HG03457 (cell line): ENCODE data around the gene GP2.

Experiments used
- ATAC-seq: cut with Tn5 transposase; IDR thresholded peaks from one replicate; pipeline ENCODE4 v1.9.1; 2021; ENCODE audit warnings: moderate number of reproducible peaks; ENCODE audit not compliant: unreplicated experiment

GP2 gene

DNA sequence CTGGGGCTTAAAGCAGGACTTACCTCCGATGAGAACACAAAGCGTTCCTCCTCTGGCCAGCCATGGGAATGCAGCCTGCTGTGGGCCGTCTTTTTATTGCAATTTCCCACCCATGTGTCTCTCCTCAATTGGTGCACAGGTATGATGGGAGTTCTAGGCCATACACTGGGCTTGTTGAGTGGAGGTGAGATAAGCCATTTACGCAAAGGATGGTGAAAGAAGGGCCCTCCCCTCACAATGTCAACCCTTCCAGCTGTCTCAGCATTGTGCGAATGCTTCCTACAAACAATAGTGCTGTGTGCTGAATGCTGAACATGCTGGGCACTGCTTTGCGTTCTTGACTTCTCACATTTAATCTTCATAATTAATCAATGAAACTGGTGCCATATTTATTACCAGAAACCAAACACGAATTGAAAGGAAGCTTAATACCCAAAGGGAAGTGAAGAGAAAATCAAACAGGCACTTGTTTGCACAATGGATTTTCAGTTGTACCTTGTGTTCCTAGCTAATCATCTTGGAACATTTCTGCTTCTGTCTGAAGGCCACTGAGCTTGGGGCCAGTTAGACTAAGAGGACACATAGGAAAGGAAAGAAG, at the start of gene GP2:
Gene GP2, minus strand, starts transcription at position 70 of the 598 bp plus-strand sequence. CDS start 1,082 bp downstream, outside the sequence.
- ATAC-seq: no peak

DNA sequence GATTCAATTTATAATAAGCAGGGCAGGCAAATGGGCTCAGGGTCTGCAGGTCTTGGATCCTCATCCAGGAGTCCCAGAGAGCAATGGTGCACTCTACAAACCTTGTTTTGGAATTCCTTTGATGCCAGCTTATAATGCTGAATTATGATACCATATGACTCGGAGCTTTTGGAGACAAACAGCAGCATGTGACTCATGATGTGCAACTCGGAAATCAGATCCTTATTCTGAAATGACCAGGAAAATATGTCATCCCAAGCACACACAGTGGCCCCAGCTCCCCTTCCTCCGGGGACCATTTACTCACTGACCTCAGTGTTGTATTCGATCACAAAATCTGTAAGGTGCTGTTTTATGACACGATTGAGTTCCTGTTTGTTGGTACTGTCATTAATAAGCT, 45.4 kb upstream of the GP2 start:
- ATAC-seq: no peak

DNA sequence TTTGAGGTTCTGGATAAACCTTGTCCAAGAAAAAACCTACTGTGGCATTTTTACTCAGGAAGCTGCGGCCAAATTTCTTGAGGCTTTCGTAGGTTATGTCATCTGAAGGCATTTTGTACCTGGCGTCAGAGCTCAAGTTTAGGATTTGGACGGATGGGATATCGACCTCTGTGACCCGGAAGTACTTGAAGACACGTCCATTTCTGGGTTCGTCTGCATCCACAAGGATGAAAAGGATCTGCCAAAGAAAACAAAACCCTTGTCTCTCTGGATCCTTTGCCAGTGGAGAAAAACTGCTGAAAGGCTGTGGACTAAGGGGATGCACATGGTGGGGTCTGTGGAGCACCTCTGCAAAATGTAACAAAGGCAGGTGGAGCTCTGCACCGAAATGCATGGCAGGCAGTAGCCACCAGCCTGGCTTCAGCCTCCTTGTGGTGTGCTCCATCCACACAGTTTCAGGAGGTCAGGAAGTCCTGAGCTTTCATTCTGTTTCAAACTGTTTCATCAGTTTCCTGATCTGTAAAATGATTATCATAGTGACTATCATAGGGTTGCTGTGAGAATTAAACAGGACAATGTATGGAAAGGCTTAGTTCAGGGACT, 42.2 kb upstream of the GP2 start:
- no peak for ATAC-seq

DNA sequence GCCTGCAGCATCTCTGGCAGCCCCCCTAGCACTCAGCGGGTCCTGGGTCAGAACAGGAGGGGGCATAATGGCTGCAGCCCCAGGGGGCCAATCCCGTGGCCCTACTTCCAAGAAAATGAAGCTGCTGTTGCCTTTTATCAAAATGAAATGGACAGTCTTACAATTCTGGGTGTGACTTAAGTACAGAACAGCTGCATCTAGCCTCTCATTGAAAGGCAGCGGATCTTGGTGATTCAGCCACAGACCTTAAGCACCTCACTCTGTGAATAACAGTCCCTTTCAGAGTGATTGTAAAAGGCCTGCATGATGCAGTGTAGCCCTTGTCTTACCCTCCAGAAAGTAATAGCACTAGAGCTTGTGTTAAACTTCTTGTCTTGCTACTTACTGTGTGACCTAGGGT, 36.7 kb upstream of the GP2 start:
- ATAC-seq: no peak

DNA sequence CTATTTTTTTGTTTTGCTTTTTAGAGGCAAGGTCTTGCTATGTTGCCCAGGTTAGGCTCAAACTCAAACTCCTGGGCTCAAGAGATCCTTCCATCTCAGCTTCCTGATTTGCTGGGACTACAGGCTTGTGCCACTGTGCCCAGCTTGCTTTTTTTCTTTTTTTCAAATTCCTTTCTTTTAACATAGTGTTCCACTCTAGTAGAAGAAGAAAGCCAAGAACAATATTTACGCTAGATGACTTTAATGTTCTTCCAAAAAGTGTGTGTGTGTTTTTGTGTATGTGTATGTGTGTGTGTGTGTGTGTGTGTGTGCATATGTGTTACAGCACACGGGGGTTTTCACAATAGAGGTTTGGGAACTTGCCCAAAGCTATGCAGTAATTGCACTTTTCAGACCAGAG, 35.9 kb upstream of the GP2 start:
- no peak for ATAC-seq

DNA sequence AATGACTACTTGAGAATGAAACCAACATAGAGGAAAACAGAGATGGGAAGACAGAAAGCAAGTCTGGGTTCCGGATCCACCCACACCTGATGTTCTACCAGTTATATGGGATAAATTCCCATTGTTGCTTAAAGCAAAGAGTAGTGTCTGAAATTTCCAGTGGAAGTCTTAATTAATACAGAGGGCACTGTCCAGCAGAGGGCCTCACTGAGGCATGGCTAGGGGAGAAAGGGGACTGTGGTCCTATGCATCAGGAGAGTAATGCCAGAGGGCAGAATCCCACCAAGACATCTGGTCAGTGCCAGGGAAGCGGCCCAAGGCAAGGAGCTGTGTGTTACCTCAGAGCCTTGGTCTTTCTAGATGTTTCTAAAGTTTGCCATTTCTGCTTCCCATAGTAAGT, 32.7 kb upstream of the GP2 start:
- no peak for ATAC-seq

DNA sequence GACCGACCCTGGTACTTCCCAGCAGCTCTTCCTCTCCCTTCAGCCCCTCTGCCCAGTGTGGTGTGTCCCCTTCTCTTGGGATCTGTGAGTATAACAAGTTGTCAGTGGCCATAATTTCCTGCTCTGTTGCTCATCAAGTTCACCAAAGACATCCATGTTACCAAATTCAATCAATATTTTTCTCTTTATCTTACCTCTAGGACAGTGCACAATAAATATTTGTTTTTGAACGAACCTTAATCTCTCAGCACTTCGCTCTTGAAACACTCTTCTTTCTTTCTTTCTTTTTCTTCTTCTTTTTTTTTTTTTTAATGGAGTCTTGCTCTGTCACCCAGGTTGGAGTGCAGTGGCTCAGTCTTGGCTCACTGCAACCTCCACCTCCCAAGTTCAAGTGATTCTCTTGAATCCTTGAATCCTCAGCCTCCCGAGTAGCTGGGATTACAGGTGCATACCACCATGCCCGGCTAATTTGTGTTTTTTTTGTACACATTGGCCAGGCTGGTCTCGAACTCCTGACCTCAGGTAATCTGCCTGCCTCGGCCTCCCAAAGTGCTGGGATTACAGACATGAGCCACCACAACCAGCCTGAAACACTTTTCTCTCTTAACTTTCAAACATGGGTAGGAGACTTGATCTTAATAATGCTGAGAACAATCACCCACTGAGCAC, 27.9 kb upstream of the GP2 start:
- ATAC-seq: no peak

DNA sequence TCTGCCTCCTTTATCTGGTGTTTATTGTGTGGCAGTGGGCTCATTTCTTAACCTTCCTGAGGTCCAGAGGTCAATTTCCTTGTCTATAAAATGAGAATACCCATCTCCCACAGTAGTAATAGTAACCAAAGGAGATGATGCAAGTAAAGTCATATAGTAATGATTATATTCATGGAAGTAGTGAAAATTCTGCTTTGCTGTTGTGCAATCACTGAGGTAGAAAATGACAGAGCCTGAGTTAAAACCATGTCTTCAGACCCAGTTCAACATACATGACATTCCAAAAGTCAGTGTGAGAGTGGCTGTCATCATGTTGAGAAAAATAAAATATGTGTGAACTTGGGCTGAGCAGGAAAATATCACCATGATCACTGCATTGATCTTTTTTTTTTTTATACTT, 26.1 kb upstream of the GP2 start:
- no peak for ATAC-seq

DNA sequence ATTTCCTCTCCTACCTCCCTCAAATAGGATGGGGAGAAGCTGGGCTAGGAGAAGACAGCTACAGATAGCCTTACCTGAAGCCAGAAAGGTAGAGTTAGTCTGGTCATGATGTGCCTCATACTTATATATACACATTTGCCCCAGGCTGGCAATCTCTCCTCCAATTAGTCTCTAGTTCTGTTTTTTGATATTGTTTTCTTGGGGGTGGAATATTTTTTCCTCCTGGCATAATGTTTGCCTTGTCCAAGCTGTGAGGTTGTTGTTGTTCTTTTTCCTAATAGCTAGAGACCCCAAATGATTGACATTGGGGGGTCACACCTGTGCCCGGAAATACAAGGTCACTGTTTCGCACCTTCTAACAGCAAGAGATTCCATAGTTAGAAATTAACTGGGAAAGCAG, 25.3 kb upstream of the GP2 start, which contains the start of gene UMOD:
Gene UMOD, minus strand, starts transcription at position 101 of the 400 bp plus-strand sequence. CDS start 1,978 bp downstream, outside the sequence.
- no peak for ATAC-seq

DNA sequence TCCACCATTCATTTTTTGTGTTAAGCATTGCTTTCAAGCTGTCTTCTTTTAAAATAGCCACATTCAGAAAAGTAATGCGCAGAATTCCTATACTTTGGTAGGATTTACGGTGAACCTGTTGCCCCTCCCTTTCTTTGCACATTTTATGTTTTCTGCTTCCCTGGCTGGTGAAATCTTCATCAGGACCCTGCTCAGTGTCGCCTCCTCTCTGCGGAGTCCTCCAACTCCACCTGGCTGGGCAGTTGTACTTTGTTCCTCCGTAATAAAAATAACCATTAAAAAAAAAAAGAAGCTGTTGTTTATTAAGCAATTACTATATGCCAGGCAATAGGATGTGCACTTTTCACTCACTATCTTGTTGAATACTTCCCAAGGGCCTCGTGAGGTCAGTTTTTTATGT, 22.3 kb upstream of the GP2 start:
- no peak for ATAC-seq

DNA sequence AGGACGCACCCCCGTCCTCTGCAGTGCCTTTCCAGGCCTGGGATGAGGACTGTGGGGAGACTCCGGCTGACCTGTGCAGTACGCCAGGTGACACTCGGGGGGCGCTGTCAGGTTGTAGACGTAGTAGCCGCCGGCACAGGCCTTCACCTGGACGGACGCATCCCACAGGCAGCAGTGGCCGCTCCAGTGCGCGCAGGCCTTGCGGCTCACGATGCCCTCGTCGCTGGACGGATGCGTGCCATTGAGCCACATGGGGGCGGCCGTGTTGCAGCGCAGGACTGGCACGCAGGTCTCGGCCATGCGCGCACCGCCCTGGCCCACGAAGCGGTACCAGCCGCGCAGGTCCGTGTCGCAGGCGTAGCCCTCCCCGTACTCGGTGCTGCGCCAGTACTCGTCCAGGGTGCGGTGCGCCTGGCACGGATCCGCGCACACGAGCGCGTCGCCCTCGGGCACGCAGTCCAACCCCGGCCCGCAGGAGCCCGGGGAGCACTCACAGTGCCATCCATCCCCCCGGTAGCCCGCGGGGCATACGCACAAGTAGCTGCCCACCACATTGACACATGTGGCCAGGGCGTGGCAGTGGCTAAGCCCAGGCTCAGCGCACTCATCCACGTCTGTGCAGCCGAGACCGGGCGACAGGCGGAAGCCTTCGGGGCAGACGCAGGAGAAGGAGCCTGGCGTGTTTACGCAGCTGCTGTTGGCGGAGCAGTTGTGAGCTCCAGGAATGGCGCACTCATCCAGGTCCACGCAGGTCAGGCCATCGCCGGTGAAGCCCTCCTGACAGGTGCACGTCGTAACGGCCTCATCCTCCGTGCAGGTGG, 21.3 kb upstream of the GP2 start:
- ATAC-seq: no peak

DNA sequence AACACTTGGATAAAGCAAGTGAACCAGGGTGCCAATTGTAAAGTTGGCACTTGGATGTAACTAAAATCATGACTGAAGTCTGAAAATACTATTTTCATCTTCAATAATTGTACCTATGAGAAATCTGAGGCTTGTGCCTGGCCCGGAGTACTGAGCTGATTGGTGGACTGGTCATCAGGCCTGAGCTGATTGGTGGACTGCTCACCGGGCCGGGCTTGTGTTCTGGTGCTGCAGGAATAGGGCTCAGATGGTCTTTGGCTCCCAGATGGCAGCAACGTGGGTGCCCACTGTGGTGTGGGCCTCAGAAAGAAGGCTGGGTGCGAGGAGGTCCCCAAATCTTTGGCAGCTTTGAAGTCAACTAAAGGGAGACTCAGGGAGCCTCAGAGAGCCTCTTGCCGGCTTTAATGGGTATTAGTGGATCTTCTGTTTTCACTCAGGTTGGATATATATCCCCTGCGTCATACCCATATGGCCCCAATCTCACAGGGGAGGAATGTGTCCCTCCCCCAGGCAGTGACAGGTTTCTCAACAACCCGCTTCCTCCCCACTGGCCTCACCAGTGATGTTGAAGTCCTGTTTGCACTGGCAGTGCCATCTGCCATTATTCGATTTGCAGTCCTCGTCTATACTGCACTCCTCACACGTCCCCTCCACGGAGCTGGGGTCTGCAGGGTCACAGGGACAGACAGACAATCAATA, 20.5 kb upstream of the GP2 start:
- ATAC-seq: no peak

DNA sequence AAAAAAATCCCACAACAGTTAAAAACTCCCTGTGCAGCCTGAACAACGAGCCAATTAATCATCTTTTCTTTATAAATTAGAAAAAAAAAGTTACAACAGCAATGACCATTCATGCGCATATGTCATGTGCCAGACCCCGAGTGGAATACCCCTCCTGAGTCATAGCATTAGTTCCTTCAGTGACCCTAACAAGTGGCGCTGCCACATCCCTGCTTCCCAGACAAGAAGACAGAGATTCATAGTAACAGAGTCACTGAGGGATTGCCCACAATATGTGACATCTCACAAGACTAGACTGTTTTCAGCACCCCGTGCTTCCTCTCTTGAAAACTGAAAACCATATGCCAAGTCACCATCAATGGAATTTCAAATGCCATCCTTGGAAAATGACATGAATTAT, 17.3 kb upstream of the GP2 start:
- no peak for ATAC-seq

DNA sequence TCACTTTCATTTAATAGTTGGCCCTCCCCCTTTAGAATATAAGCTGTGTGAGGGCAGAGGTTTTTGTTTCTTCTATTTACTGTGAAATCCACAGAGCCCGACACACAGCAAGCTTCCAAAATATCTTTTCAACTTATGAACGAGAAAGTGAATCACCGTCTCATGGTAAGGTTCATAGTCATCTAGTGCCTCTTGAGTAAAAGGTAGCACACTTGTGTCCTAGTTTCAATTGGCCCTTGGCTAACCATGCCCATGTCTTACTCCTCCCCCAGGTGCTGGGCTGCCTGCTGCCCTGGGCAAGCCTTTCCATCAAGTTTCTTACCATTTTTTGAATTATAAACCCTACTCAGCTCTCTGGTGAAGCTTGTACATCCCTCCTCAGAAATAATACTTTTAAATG, 12.4 kb upstream of the GP2 start:
- no peak for ATAC-seq

DNA sequence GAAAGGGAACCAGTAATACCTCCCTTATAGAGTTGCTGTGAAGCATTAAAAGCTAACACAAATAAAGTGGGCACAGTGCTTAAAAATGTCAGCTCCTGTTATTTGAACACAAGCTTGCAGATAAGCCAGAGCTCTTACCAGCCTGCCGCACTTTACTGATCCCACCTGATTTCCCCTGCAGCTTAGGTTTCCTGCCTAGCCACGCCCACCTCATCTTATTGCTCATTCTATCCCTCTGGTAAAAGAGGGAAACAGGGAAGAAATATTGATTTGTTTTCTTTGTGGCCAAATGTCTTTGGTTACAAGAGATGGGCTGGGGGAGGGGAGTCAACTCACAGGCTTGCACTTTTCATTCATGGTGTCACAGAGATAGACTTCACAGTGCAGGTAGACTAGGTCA, 9.6 kb upstream of the GP2 start:
- no peak for ATAC-seq

DNA sequence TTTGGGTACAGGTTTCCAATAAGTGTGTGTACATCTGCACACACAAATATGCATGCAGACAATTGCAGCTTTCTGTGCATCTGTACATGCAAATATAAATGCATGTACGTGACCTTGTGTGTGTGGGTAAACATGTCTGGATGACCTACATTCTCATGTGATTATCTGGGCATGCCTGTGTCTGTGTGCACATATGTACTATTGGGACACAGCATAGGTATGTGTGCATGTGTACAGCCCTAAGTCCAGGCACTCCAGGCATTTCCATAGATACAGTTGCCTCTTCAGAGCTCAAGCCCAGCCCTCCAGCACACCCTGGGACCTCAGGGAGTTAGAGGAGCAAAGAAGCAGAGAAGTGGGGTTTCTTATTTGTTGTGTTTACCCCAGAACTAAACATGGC, 7.1 kb upstream of the GP2 start:
- no peak for ATAC-seq

DNA sequence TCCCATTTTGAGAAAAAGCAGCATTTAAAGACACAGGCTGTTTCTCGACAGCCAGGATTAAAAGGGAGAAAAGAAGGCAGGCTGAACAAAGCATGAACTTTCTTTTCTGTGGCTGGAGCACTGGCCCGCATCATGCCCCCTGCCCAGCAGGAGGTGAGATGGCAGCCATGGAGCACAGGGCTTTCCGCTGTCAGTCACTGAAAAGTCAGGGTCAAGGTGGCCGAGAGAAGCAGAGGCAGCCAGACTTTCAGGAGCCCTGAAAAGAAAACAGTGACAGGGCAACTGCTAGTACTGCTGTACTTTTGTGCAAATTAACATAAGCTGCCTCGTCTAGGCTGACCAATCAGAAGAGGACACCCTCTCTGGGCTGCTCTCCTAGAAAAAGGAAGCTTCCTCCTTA, 5.8 kb upstream of the GP2 start:
- ATAC-seq: no peak

DNA sequence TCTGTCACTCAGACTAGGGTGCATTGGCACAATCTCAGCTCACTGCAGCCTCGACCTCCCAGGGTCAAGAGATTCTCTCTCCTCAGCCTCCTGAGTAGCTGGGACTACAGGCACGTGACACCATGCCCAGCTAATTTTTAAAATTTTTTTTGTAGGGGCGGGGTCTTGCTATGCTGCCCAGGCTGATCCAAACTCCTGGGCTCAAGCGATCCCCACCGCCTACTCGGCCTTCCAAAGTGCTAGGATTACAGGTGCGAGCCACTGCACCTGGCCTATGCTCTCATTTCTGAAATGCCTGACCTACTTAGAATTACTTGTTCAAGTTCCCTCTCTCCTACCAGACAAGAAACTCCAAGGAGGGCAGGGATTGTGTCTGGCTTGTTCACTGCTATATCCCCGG, 5.1 kb upstream of the GP2 start:
- no peak for ATAC-seq

DNA sequence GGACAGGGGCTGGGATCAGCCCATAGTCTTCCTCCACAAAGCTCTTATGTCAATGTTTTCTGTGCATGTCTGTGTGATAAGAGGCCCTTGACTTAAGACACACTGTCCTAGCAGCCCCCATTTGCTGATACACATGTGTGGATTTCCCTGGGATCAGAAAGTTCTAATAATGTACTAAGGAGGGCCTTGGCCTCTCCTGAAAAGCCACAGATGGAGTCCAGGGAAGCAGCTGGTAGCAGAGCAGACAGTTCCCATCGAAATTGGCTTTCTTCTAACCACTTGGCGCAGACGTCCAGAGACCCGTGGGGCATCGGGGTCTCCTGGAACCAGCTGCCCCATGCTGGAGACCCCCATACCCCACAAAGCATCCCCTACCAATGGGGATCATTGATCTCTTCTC, 4.3 kb upstream of the GP2 start:
- ATAC-seq: no peak

DNA sequence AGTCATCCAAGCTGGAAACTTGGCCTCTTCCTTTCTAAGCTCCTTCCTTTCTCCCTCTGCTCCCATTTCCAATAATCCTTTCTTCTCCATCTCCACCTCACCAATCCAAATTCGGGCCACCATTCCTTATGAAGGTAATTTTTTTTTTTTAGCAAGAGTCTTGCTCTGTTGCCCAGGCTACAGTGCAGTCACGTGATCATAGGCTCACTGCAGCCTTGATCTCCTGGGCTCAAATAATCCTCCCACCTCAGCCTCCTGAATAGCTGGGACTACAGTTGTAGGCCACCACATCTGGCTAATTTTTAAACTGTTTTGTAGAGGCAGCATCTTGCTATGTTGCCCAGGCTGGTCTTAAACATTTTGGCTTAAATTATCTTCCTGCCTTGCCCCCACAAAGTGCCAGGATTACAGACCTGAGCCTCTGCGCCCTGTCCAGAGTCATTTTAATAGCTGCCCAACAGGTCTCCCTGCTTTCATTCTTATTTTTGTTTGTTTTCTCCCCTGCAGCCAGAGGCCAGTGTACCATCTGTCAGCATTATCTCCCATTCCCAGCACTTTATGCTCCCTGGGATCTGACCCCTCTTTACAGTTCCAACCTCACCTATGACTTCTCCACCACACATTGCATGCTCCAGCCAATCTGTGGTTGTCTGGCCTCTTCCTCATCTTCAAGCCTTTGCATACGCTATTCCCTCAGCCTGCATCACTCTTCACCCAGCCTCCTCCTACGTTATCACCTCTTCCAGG, 2.3 kb upstream of the GP2 start:
- no peak for ATAC-seq
